Smooth muscle cell (in vitro differentiated cells): ENCODE measurements around the gene CNKSR3. TPM values are rescaled to one million over a fixed set of nuclear protein-coding genes. Genes with fewer than 3 reads are reported as not detected.

Experiments used
- DNase-seq: peaks from one replicate; lab custom pipeline; 2025; ENCODE audit not compliant: unreplicated experiment; lab: John Stamatoyannopoulos, UW
- H2AFZ ChIP-seq: fragments of 200-600 bp; sonication (generic); 2 replicates; pipeline ENCODE4 v1.6.0; 2016; ENCODE audit warnings: antibody characterized with exemption, low read depth, mild to moderate bottlenecking
- H3F3A ChIP-seq: fragments of 200-600 bp; sonication (generic); 2 replicates; pipeline ENCODE4 v1.6.0; 2017; ENCODE audit warnings: antibody characterized with exemption, low read depth
- H3K27ac ChIP-seq: fragments of 200-600 bp; sonication (generic); 2 replicates; pipeline ENCODE4 v1.5.1; 2016; ENCODE audit warnings: low read depth, mild to moderate bottlenecking
- H3K27me3 ChIP-seq: fragments of 200-600 bp; sonication (generic); 2 replicates; pipeline ENCODE4 v1.6.1; 2016; ENCODE audit warnings: low read depth, mild to moderate bottlenecking
- H3K36me3 ChIP-seq: fragments of 200-600 bp; sonication (generic); 2 replicates; pipeline ENCODE4 v1.5.1; 2016; ENCODE audit warnings: low read depth
- H3K4me1 ChIP-seq: fragments of 200-600 bp; sonication (generic); 2 replicates; pipeline ENCODE4 v1.5.1; 2016; ENCODE audit warnings: low read depth
- H3K4me2 ChIP-seq: fragments of 200-600 bp; sonication (generic); 2 replicates; pipeline ENCODE4 v1.6.0; 2016; ENCODE audit warnings: mild to moderate bottlenecking
- H3K4me3 ChIP-seq: fragments of 200-600 bp; sonication (generic); 2 replicates; pipeline ENCODE4 v1.5.1; 2016; ENCODE audit warnings: mild to moderate bottlenecking
- H3K79me2 ChIP-seq: fragments of 200-600 bp; sonication (generic); 2 replicates; pipeline ENCODE4 v1.6.0; 2016; ENCODE audit warnings: low read depth, mild to moderate bottlenecking
- H3K9ac ChIP-seq: fragments of 200-600 bp; sonication (generic); 2 replicates; pipeline ENCODE4 v1.6.0; 2016; ENCODE audit warnings: low read depth
- H3K9me3 ChIP-seq: fragments of 200-600 bp; sonication (generic); replicated peaks from 2 replicates; pipeline ENCODE4 v1.5.1; 2016; ENCODE audit warnings: low read depth
- H4K20me1 ChIP-seq: fragments of 200-600 bp; sonication (generic); 2 replicates; pipeline ENCODE4 v1.6.0; 2016; ENCODE audit warnings: low read depth
- WGBS: methylation state at CpG from one replicate; pipeline ENCODE4 v1.1.7; 2016; ENCODE audit warnings: low lambda C conversion rate; 5-methylcytosine and 5-hydroxymethylcytosine counted together
- polyA plus RNA-seq: library from polyadenylated mRNA; unstranded; fragments of >200 nt; fragmentation: Nextera tagmentation; extraction: Ambion mirVana; gene quantifications from 2 replicates; pipeline ENCODE4 v1.2.1, GENCODE V29; 2016
- total RNA-seq: library from RNA; depleted of rRNA; stranded (reverse); fragments of >200 nt; gene quantifications from 2 replicates; pipeline ENCODE4 v1.2.3, GENCODE V29; 2014
- TF ChIP-seq, protein P1 (sequence below): fragments of 200-600 bp; sonication (generic); IDR thresholded peaks from 2 replicates; pipeline ENCODE4 v1.5.1; 2017; ENCODE audit warnings: borderline replicate concordance, mild to moderate bottlenecking, antibody characterized with exemption; ENCODE audit not compliant: insufficient read depth, poor library complexity, severe bottlenecking

CNKSR3 gene
- total and polyA plus RNA-seq, 2 experiments from 2014 or later: 5.0 to 5.5 TPM

DNA sequence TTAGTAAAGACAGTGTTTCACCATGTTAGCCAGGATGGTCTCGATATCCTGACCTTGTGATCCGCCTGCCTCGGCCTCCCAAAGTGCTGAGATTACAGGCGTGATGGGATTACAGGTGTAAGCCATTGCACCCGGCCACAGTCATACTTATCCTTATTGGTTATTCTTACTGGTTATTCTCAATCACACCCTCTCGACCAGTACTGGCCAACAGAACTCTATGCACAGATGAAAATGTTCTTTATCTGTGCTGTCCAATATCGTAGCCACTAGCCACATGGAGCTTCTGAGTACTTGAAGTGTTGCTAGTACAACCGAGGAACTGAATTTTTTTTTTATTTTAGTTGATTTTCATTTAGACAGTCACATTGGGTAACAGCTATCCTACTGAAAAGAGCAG lies 63.5 kb downstream of the CNKSR3 start:
- H3K9me3 ChIP-seq: no peaks in the 10 kb centered on the region
- 97% methylated on average over 8 of the region's 8 CpGs for WGBS
- no peak overlapping the region for H3K9ac ChIP-seq
- no peak for DNase-seq
- H3K4me1 ChIP-seq: peaks cover 9% of the 10 kb centered on the region
- H3K27me3 ChIP-seq: no peaks in the 10 kb centered on the region
- no peaks in the 10 kb centered on the region for H3F3A ChIP-seq
- H3K4me2 ChIP-seq: no peak overlapping the region
- no peak overlapping the region for H3K27ac ChIP-seq
- H4K20me1 ChIP-seq: no peaks in the 10 kb centered on the region
- H3K79me2 ChIP-seq: no peaks in the 10 kb centered on the region
- no peak overlapping the region for H3K4me3 ChIP-seq
- H3K36me3 ChIP-seq: no peaks in the 10 kb centered on the region
- H2AFZ ChIP-seq: no peak overlapping the region
- TF ChIP-seq, protein P1, sequence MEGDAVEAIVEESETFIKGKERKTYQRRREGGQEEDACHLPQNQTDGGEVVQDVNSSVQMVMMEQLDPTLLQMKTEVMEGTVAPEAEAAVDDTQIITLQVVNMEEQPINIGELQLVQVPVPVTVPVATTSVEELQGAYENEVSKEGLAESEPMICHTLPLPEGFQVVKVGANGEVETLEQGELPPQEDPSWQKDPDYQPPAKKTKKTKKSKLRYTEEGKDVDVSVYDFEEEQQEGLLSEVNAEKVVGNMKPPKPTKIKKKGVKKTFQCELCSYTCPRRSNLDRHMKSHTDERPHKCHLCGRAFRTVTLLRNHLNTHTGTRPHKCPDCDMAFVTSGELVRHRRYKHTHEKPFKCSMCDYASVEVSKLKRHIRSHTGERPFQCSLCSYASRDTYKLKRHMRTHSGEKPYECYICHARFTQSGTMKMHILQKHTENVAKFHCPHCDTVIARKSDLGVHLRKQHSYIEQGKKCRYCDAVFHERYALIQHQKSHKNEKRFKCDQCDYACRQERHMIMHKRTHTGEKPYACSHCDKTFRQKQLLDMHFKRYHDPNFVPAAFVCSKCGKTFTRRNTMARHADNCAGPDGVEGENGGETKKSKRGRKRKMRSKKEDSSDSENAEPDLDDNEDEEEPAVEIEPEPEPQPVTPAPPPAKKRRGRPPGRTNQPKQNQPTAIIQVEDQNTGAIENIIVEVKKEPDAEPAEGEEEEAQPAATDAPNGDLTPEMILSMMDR: no peak

DNA sequence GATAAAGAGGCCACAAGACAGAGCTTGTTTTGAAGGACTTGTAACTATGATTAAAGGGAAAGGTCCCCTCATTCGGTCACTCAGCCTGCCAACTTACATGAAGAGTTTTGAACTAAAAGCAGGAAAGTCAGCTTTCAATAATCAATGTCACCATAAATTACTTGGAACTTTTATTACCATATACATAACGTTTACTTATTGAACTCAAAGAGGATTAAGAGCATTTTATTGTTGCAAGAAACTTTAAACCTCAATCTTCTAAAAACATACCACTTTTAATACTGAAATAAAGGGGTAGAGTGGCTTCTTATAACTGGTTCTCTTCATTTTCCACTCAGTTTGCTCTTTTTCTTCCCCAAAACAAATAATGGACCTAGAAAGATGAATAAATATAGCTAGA lies 65.1 kb downstream of the CNKSR3 start:
- Histone ChIP-seq H3K36me3 (no peaks in the 10 kb centered on the region), H3F3A (no peaks in the 10 kb centered on the region), H3K4me1 (peaks cover 9% of the 10 kb centered on the region), H3K4me3 (no peak overlapping the region), H3K27ac (no peak overlapping the region), H2AFZ (no peak overlapping the region), H3K9me3 (no peaks in the 10 kb centered on the region), H4K20me1 (no peaks in the 10 kb centered on the region), H3K4me2 (no peak overlapping the region), H3K27me3 (no peaks in the 10 kb centered on the region), H3K9ac (no peak overlapping the region), H3K79me2 (no peaks in the 10 kb centered on the region)
- TF ChIP-seq, protein P1: no peak
- DNase-seq: no peak
- WGBS: 55% methylated on average over 2 of the region's 2 CpGs

DNA sequence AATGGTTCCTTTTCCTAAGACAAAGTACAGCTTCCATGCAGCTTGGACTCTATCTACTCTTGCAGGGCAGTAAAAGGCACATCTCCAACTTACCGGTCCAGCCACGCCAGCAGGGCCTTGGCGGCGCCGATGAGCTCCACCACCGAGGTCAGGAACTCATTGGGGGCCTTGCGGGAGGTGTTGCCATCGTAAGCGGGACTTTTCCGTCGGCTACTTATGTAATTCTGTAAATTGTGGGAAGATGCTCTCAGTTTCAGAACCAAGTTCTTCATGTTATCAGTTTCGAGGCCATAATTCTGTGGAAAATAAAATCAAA lies 68.5 kb downstream of the CNKSR3 start:
- H3K4me3 ChIP-seq: no peak overlapping the region
- no peak overlapping the region for H3K9ac ChIP-seq
- H3K79me2 ChIP-seq: no peaks in the 10 kb centered on the region
- no peak for DNase-seq
- H3K4me1 ChIP-seq: peaks cover 9% of the 10 kb centered on the region
- no peaks in the 10 kb centered on the region for H3K9me3 ChIP-seq
- TF ChIP-seq, protein P1: no peak
- no peaks in the 10 kb centered on the region for H3K27me3 ChIP-seq
- no peak overlapping the region for H3K4me2 ChIP-seq
- no peaks in the 10 kb centered on the region for H4K20me1 ChIP-seq
- no peaks in the 10 kb centered on the region for H3F3A ChIP-seq
- no peaks in the 10 kb centered on the region for H3K36me3 ChIP-seq
- 98% methylated on average over 12 of the region's 12 CpGs for WGBS
- H3K27ac ChIP-seq: no peak overlapping the region
- H2AFZ ChIP-seq: no peak overlapping the region

DNA sequence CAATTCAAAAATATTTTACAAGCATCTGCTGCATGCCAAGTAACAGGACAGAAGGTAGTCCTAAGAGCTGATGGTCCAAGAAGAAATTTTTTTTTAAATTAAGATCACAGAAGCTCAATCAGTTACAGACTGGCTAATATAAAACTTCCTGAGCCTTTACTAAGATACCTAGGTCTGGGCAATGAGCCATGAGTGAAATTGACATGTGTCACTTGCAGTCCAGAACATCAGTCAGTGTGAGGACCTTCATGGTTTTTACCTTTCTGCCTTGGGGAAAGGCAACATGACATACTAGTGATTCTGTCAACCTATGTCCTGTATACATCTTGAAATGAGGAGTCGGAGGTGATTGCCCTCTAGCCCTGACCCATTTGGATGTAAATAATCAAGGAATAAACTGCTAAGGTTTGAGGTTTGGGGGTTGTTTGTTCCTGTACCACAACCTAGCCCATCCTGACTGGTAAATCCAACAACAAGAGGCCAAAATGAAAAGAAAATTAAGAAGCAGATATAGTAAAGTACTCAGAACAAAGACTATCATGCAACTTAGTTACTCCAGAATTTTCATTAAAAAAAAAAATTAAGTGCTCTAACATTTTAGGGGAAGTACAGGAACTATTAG lies 70.0 kb downstream of the CNKSR3 start:
- Histone ChIP-seq H2AFZ (no peak overlapping the region), H3K27me3 (no peaks in the 10 kb centered on the region), H3K4me2 (no peak overlapping the region), H3K4me1 (peaks cover 5% of the 10 kb centered on the region), H3F3A (no peaks in the 10 kb centered on the region), H3K36me3 (no peaks in the 10 kb centered on the region), H3K9ac (no peak overlapping the region), H3K27ac (no peak overlapping the region), H4K20me1 (no peaks in the 10 kb centered on the region), H3K79me2 (no peaks in the 10 kb centered on the region), H3K4me3 (no peak overlapping the region), H3K9me3 (no peaks in the 10 kb centered on the region)
- WGBS: 100% methylated on average over 1 of the region's 1 CpG
- DNase-seq: no peak
- TF ChIP-seq, protein P1: no peak
